Endothelial cell of umbilical vein (primary cell): Measurements from ENCODE around the gene STK40. TPM values are rescaled to one million over a fixed set of nuclear protein-coding genes. Genes with fewer than 3 reads are reported as not detected.

ENCODE experiments used
- BruUV-seq: library from RNA; stranded (reverse); fragments of 400-500 nt; replicated peaks from 2 replicates; lab custom pipeline; 2021; lab: Mats Ljungman, UMichigan
- CTCF ChIA-PET: fragments of 300-600, 350-600 bp; sonication (Branson Sonifier 250); formaldehyde crosslinking; loops from one replicate; lab custom pipeline; 2021; ENCODE audit warnings: antibody characterized with exemption, inconsistent platforms; lab: Charles Lee
- POLR2A ChIA-PET: fragments of 300-600, 350-600 bp; sonication (Branson Sonifier 250); formaldehyde crosslinking; loops from one replicate; lab custom pipeline; 2021; ENCODE audit warnings: antibody characterized with exemption, inconsistent platforms; lab: Charles Lee
- DNase-seq: peaks from one replicate; pipeline ENCODE4 v3.0.0-alpha.2; 2011; ENCODE audit warnings: low read depth, low spot score
- FAIRE-seq: peaks from 2 replicates; lab custom pipeline; 2011; peaks lifted over from hg19 to GRCh38; lab: Jason Lieb, UNC
- H2AFZ ChIP-seq: 2 replicates; pipeline ENCODE4 v1.6.0; 2012; ENCODE audit warnings: low read depth, low read length, control low read depth, inconsistent platforms
- H3K27ac ChIP-seq: 2 replicates; pipeline ENCODE4 v1.5.1; 2011; ENCODE audit warnings: low read depth, mild to moderate bottlenecking, control low read depth, low read length, moderate library complexity; ENCODE audit not compliant: insufficient read depth
- H3K27me3 ChIP-seq, 2 experiments: 2 replicates each; pipeline versions ENCODE4 v1.6.0 to v1.6.1; 2011; ENCODE audit warnings: low read length in 2 of 2, mixed read lengths in 1 of 2; ENCODE audit not compliant: control insufficient read depth in 2 of 2, insufficient read depth in 2 of 2
- H3K36me3 ChIP-seq, 2 experiments: 2 replicates in 1 of 2; 3 replicates in 1 of 2; pipeline ENCODE4 v1.5.1; 2011; ENCODE audit warnings: low read length in 2 of 2, mild to moderate bottlenecking in 1 of 2, moderate library complexity in 1 of 2; ENCODE audit not compliant: control insufficient read depth in 2 of 2, insufficient read depth in 2 of 2; ENCODE audit errors: extremely low read depth in 1 of 2
- H3K4me1 ChIP-seq: 3 replicates; pipeline ENCODE4 v1.5.1; 2011; ENCODE audit warnings: mild to moderate bottlenecking, low read length; ENCODE audit not compliant: control insufficient read depth, insufficient read depth; ENCODE audit errors: extremely low read depth
- H3K4me2 ChIP-seq: 2 replicates; pipeline ENCODE4 v1.6.1; 2011; ENCODE audit warnings: low read length, control low read depth, mixed read lengths; ENCODE audit not compliant: insufficient read depth
- H3K4me3 ChIP-seq, 3 experiments: fragments of 200-600 bp in 1 of 3; sonication (generic), shearing (Covaris generic) in 1 of 3; replicated peaks in 1 of 3; 2 replicates each; pipeline ENCODE4 v1.5.1; 2011 to 2016; ENCODE audit warnings: control low read depth in 3 of 3, low read length in 3 of 3, mild to moderate bottlenecking in 2 of 3, inconsistent platforms in 1 of 3, low read depth in 1 of 3, moderate library complexity in 1 of 3; ENCODE audit not compliant: insufficient read depth in 1 of 3
- H3K79me2 ChIP-seq: 2 replicates; pipeline ENCODE4 v1.6.0; 2012; ENCODE audit warnings: low read length, inconsistent platforms; ENCODE audit not compliant: control insufficient read depth, insufficient read depth
- H3K9ac ChIP-seq: replicated peaks from 2 replicates; pipeline ENCODE3; 2011; ENCODE audit warnings: low read length, control low read depth; ENCODE audit not compliant: insufficient read depth; ENCODE audit errors: extremely low read depth
- H3K9me1 ChIP-seq: replicated peaks from 3 replicates; pipeline ENCODE4 v1.6.0; 2011; ENCODE audit warnings: mild to moderate bottlenecking, low read length; ENCODE audit not compliant: control insufficient read depth, insufficient read depth; ENCODE audit errors: extremely low read depth
- H3K9me3 ChIP-seq: replicated peaks from 2 replicates; pipeline ENCODE4 v1.5.1; 2012; ENCODE audit warnings: low read length, inconsistent platforms; ENCODE audit not compliant: control insufficient read depth, insufficient read depth
- H4K20me1 ChIP-seq: replicated peaks from 2 replicates; pipeline ENCODE3; 2011; ENCODE audit warnings: mild to moderate bottlenecking, low read length; ENCODE audit not compliant: control insufficient read depth, insufficient read depth; ENCODE audit errors: extremely low read depth
- EZH2 ChIP-seq: IDR thresholded peaks from 2 replicates; pipeline ENCODE4 v1.6.1; 2012; ENCODE audit warnings: borderline replicate concordance, low read depth, mild to moderate bottlenecking, moderate library complexity, low read length, inconsistent platforms; ENCODE audit not compliant: severe bottlenecking
- FOS ChIP-seq: IDR thresholded peaks from 2 replicates; pipeline ENCODE4 v1.6.1; 2011; ENCODE audit warnings: mild to moderate bottlenecking, low read length, moderate library complexity, borderline replicate concordance; ENCODE audit not compliant: insufficient read depth
- GATA2 ChIP-seq: IDR thresholded peaks from 2 replicates; pipeline ENCODE4 v1.7.0; 2011; ENCODE audit warnings: low read depth, mild to moderate bottlenecking, moderate library complexity, mixed read lengths, low read length; ENCODE audit not compliant: insufficient read length, insufficient read depth
- JUN ChIP-seq: IDR thresholded peaks from 2 replicates; pipeline ENCODE4 v1.6.1; 2011; ENCODE audit warnings: borderline replicate concordance, low read depth; ENCODE audit not compliant: insufficient read length, insufficient read depth
- MYC ChIP-seq: IDR thresholded peaks from one replicate; pipeline ENCODE4 v1.6.1; 2011; ENCODE audit warnings: mild to moderate bottlenecking, low read depth, low read length
- POLR2A ChIP-seq: IDR thresholded peaks from 2 replicates; pipeline ENCODE4 v1.6.1; 2012; ENCODE audit warnings: low read depth, mild to moderate bottlenecking, control low read depth, low read length
- POLR2AphosphoS5 ChIP-seq: IDR thresholded peaks from 2 replicates; pipeline ENCODE4 v1.6.1; 2012; ENCODE audit warnings: low read depth, mild to moderate bottlenecking, control low read depth, low read length, moderate library complexity; ENCODE audit not compliant: insufficient read depth
- dilution Hi-C: fragments of 300-500 bp; cut with MboI; formaldehyde crosslinking; loops from one replicate; pipeline ENCODE4 v1.15.0; 2019; ENCODE audit warnings: low sequenced_read_pairs; ENCODE audit not compliant: extremely low pct_ligation_motif_present
- intact Hi-C: fragments of 100-400 bp; cut with micrococcal nuclease; formaldehyde crosslinking; loops from one replicate; pipeline ENCODE4 v1.10.0; 2022
- polyA plus RNA-seq, 4 experiments: library from polyadenylated mRNA; depleted of rRNA in 3 of 4; stranded (reverse) in 3 of 4; unstranded in 1 of 4; fragments of >200 nt; gene quantifications; 2 replicates each; pipeline versions ENCODE4 v1.2.1 to v1.2.3, GENCODE V29; 2011 to 2012; ENCODE audit warnings: missing spikeins in 1 of 4
- total RNA-seq: library from RNA; stranded (reverse); gene quantifications from 2 replicates; pipeline ENCODE4 v1.2.3, GENCODE V29; 2021
- TF ChIP-seq, protein P1 (sequence below): IDR thresholded peaks from 2 replicates; pipeline ENCODE4 v1.6.1; 2011; ENCODE audit not compliant: insufficient read depth, insufficient read length
- TF ChIP-seq, protein P2 (sequence below), 2 donors: IDR thresholded peaks; 1 replicate in 1 of 2; 2 replicates in 1 of 2; pipeline ENCODE4 v1.5.1; 2011; ENCODE audit warnings: low read length in 2 of 2, mild to moderate bottlenecking in 2 of 2, moderate library complexity in 2 of 2, control low read depth in 1 of 2, inconsistent platforms in 1 of 2, low read depth in 1 of 2; ENCODE audit not compliant: insufficient read depth in 1 of 2; ENCODE audit errors: extremely low read depth in 1 of 2

Gene STK40
- total and polyA plus RNA-seq, 2 donors (not counting 3 experiments of a cell fraction or from before 2014, with no cell fraction given) = 20.8 to 36.8 TPM

DNA sequence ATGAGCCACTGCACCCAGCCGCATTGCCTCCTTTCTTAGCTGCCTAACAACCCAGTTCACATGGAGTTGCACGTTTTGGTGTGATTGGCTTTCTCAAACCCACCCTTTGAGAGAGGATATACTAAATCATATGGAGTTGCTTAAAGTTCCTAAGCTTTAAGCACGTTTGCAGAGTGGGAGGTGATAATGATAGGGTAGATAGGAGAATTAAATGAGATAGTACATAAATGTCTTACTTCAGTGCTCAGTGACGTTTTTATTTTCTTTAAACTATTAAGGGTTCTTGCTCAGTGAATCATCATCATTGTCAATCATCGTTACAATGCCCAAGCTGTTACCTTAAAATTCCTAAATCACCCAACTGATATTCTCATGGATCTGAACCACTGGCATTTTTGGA is 82.5 kb downstream of the STK40 start:
- H3K4me2 ChIP-seq = no peak overlapping the region
- peak; percentile 4 for FAIRE-seq
- H3K36me3 ChIP-seq = peaks cover 29 to 35% of the 10 kb centered on the region in 2 experiments
- H2AFZ ChIP-seq = no peak overlapping the region
- no peaks in the 10 kb centered on the region for H3K9me1 ChIP-seq
- no peak for DNase-seq
- no peak overlapping the region for H3K27ac ChIP-seq
- no peak for TF ChIP-seq EZH2
- TF ChIP-seq, protein P1, sequence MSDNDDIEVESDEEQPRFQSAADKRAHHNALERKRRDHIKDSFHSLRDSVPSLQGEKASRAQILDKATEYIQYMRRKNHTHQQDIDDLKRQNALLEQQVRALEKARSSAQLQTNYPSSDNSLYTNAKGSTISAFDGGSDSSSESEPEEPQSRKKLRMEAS = no peak
- no peak for TF ChIP-seq FOS
- dilution Hi-C loops (no loop called here), intact Hi-C loops (loop anchor here (5.0 kb wide), 1 partner anchor 156 kb away; the partner anchor contains the start of gene TRAPPC3)
- BruUV-seq = no TSS peak
- no peaks in the 10 kb centered on the region for H3K9me3 ChIP-seq
- CTCF ChIA-PET = interaction anchor here (1.1 kb wide), 1 partner anchor 9 kb away, joined by 3 read pairs; no protein-coding TSS in a partner anchor
- H3K9ac ChIP-seq = no peak overlapping the region
- H3K4me1 ChIP-seq = peaks cover 30% of the 10 kb centered on the region
- POLR2A ChIA-PET = no interaction called here
- no peaks in the 10 kb centered on the region for H4K20me1 ChIP-seq
- no peaks in the 10 kb centered on the region for H3K27me3 ChIP-seq
- H3K79me2 ChIP-seq = peaks cover 11% of the 10 kb centered on the region
- no peak overlapping the region for H3K4me3 ChIP-seq

DNA sequence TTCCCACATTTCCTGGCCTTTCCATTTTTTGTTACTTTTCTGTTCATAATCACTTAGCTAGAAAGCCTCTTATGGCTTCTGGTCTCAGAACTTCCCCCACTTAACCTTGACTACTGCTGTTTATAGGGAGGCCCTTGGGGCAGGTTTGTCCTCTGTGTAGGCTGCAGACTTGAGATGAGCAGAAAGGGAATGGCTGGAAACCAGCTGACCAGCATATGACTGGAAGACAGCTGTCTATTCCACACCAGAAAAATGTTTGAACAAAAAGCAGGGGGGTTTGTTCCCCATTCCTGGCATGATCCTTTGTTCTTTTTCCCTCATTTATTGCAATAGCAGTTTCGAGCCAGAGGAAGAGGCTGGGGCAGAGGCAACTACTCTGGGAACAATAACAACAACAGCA is 84.5 kb downstream of the STK40 start:
- ChIA-PET POLR2A (no interaction called here), CTCF (interaction anchor here (1.2 to 2.6 kb wide), 6 partner anchors 16 to 152 kb away, joined by 3 to 17 read pairs (median 10); partner anchors contain the start of gene TRAPPC3)
- Histone ChIP-seq H3K4me1 (peaks cover 19% of the 10 kb centered on the region), H3K36me3 (peaks cover 36 to 38% of the 10 kb centered on the region in 2 experiments), H3K4me2 (no peak overlapping the region), H3K9me1 (no peaks in the 10 kb centered on the region), H3K9ac (no peak overlapping the region), H3K27ac (no peak overlapping the region), H4K20me1 (no peaks in the 10 kb centered on the region), H3K27me3 (no peaks in the 10 kb centered on the region), H3K9me3 (no peaks in the 10 kb centered on the region), H3K4me3 (no peak overlapping the region), H3K79me2 (peaks cover 10% of the 10 kb centered on the region), H2AFZ (no peak overlapping the region)
- BruUV-seq = no TSS peak
- TF ChIP-seq GATA2 = no peak
- TF ChIP-seq JUN = no peak
- TF ChIP-seq MYC = no peak
- TF ChIP-seq, protein P1 = no peak
- TF ChIP-seq, protein P2, sequence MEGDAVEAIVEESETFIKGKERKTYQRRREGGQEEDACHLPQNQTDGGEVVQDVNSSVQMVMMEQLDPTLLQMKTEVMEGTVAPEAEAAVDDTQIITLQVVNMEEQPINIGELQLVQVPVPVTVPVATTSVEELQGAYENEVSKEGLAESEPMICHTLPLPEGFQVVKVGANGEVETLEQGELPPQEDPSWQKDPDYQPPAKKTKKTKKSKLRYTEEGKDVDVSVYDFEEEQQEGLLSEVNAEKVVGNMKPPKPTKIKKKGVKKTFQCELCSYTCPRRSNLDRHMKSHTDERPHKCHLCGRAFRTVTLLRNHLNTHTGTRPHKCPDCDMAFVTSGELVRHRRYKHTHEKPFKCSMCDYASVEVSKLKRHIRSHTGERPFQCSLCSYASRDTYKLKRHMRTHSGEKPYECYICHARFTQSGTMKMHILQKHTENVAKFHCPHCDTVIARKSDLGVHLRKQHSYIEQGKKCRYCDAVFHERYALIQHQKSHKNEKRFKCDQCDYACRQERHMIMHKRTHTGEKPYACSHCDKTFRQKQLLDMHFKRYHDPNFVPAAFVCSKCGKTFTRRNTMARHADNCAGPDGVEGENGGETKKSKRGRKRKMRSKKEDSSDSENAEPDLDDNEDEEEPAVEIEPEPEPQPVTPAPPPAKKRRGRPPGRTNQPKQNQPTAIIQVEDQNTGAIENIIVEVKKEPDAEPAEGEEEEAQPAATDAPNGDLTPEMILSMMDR (IDR thresholded peaks at IDR 0.05; ENCODE audit: extremely low read depth in 1 of 2, insufficient read depth in 1 of 2, low read depth in 1 of 2, low read length in 2 of 2) = no peak
- TF ChIP-seq EZH2 = no peak
- TF ChIP-seq FOS = no peak
- TF ChIP-seq POLR2A = no peak
- TF ChIP-seq POLR2AphosphoS5 = no peak
- DNase-seq (no peak), FAIRE-seq (no peak)
- dilution Hi-C loops (no loop called here), intact Hi-C loops (loop anchor here (5.0 kb wide), 1 partner anchor 154 kb away; the partner anchor contains the start of gene TRAPPC3)
